Mammary epithelial cell (primary cell): ENCODE data around the gene CHRM5.

Experiments used
- EZH2 ChIP-seq: IDR thresholded peaks from 2 replicates; pipeline ENCODE4 v1.6.1; 2012; ENCODE audit warnings: low read length, inconsistent platforms, borderline replicate concordance
- TF ChIP-seq, protein P1 (sequence below), 2 donors: IDR thresholded peaks in 1 of 2; conservative IDR thresholded peaks in 1 of 2; 2 replicates each; pipeline ENCODE4 v1.5.1; 2011 to 2012; ENCODE audit warnings: inconsistent platforms in 2 of 2, low read length in 2 of 2, mild to moderate bottlenecking in 2 of 2, control low read depth in 1 of 2, low read depth in 1 of 2; ENCODE audit not compliant: insufficient read depth in 1 of 2; ENCODE audit errors: extremely low read depth in 1 of 2

DNA sequence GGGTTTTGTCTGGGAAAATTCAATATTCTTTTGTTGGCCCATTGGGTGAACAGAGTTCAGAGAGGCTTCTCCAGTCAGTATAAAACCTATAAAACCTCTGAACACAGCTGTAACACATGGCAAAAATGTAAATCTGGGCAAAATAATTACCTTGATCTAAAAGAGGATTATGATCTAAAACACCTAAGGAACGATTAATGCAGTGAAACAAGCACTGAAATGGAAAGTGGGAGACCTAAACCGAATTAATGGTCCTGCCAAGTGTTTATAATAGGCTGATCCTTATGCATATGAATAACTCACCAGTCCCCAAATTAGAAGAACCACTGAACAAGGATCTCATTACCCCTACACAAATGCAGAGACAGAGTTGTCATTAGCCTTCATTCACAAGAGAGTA lies 38.1 kb downstream of the CHRM5 start:
- TF ChIP-seq EZH2 = no peak
- TF ChIP-seq, protein P1, sequence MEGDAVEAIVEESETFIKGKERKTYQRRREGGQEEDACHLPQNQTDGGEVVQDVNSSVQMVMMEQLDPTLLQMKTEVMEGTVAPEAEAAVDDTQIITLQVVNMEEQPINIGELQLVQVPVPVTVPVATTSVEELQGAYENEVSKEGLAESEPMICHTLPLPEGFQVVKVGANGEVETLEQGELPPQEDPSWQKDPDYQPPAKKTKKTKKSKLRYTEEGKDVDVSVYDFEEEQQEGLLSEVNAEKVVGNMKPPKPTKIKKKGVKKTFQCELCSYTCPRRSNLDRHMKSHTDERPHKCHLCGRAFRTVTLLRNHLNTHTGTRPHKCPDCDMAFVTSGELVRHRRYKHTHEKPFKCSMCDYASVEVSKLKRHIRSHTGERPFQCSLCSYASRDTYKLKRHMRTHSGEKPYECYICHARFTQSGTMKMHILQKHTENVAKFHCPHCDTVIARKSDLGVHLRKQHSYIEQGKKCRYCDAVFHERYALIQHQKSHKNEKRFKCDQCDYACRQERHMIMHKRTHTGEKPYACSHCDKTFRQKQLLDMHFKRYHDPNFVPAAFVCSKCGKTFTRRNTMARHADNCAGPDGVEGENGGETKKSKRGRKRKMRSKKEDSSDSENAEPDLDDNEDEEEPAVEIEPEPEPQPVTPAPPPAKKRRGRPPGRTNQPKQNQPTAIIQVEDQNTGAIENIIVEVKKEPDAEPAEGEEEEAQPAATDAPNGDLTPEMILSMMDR (conservative IDR thresholded peaks at IDR 0.05 in 1 of 2, IDR thresholded peaks at IDR 0.05 in 1 of 2; ENCODE audit: extremely low read depth in 1 of 2, insufficient read depth in 1 of 2, low read depth in 1 of 2, low read length in 2 of 2) = no peak
